IMR-90 (cell line): ENCODE data around the gene ZSCAN18. TPM values are rescaled to one million over a fixed set of nuclear protein-coding genes. Genes with fewer than 3 reads are reported as not detected.

Source experiments
- ATAC-seq: fragments of 200-7000 bp; cut with Tn5 transposase; 2 replicates; pipeline ENCODE4 v1.9.1; 2020; ENCODE audit warnings: low read depth, mild to moderate bottlenecking, moderate library complexity
- BruUV-seq: library from RNA; stranded (reverse); fragments of 400-500 nt; replicated peaks from 2 replicates; lab custom pipeline; 2021; lab: Mats Ljungman, UMichigan
- CTCF ChIA-PET: fragments of 300-600 bp; formaldehyde crosslinking; extraction: SDS; loops from one replicate; lab custom pipeline; 2021; ENCODE audit warnings: antibody characterized with exemption; lab: Yijun Ruan, JAX
- POLR2A ChIA-PET: fragments of 300-600 bp; sonication (Branson Sonifier 250); formaldehyde crosslinking; loops from one replicate; lab custom pipeline; 2022; ENCODE audit warnings: antibody characterized with exemption; ENCODE audit not compliant: unreplicated experiment; lab: Charles Lee
- DNase-seq: peaks from one replicate; pipeline ENCODE4 v3.0.0; 2013
- H2AFZ ChIP-seq: replicated peaks from 2 replicates; pipeline ENCODE3; 2013; ENCODE audit warnings: low read length, mild to moderate bottlenecking; ENCODE audit not compliant: poor library complexity
- H2AK5ac ChIP-seq: 2 replicates; pipeline ENCODE4 v1.6.1; 2013; ENCODE audit warnings: low read depth, low read length, inconsistent platforms
- H2AK9ac ChIP-seq: replicated peaks from 2 replicates; pipeline ENCODE3; 2013; ENCODE audit warnings: mild to moderate bottlenecking, low read depth, low read length, moderate library complexity; ENCODE audit not compliant: poor library complexity
- H2BK120ac ChIP-seq: 2 replicates; pipeline ENCODE4 v1.6.1; 2013; ENCODE audit warnings: low read depth, low read length, inconsistent platforms
- H2BK15ac ChIP-seq: 3 replicates; pipeline ENCODE4 v1.6.1; 2013; ENCODE audit warnings: low read depth, low read length, inconsistent platforms
- H2BK20ac ChIP-seq: 2 replicates; pipeline ENCODE4 v1.6.1; 2013; ENCODE audit warnings: low read depth, mild to moderate bottlenecking, inconsistent platforms, low read length, moderate library complexity
- H2BK5ac ChIP-seq: 2 replicates; pipeline ENCODE4 v1.6.1; 2013; ENCODE audit warnings: mild to moderate bottlenecking, low read depth, low read length, inconsistent platforms; ENCODE audit not compliant: poor library complexity, severe bottlenecking
- H3K14ac ChIP-seq: replicated peaks from 2 replicates; pipeline ENCODE4 v1.6.1; 2013; ENCODE audit warnings: low read depth, low read length, inconsistent platforms
- H3K18ac ChIP-seq: 2 replicates; pipeline ENCODE4 v1.6.1; 2013; ENCODE audit warnings: low read depth, low read length, control low read depth
- H3K23ac ChIP-seq: 2 replicates; pipeline ENCODE4 v1.6.1; 2013; ENCODE audit warnings: low read depth, low read length, inconsistent platforms
- H3K27ac ChIP-seq: 2 replicates; pipeline ENCODE4 v1.5.1; 2013; ENCODE audit warnings: mild to moderate bottlenecking, control low read depth, low read length; ENCODE audit not compliant: insufficient read depth
- H3K27me3 ChIP-seq: 2 replicates; pipeline ENCODE4 v1.6.1; 2013; ENCODE audit warnings: low read length; ENCODE audit not compliant: control insufficient read depth, insufficient read depth
- H3K36me3 ChIP-seq: 2 replicates; pipeline ENCODE4 v1.6.1; 2013; ENCODE audit warnings: low read length, mixed read lengths; ENCODE audit not compliant: control insufficient read depth, insufficient read depth
- H3K4ac ChIP-seq: 2 replicates; pipeline ENCODE4 v1.6.1; 2013; ENCODE audit warnings: low read depth, low read length, inconsistent platforms
- H3K4me1 ChIP-seq: 2 replicates; pipeline ENCODE4 v1.6.1; 2013; ENCODE audit warnings: low read length, mixed read lengths; ENCODE audit not compliant: control insufficient read depth, insufficient read depth
- H3K4me2 ChIP-seq: 2 replicates; pipeline ENCODE4 v1.6.1; 2013; ENCODE audit warnings: low read depth, mild to moderate bottlenecking, control low read depth, low read length, moderate library complexity
- H3K4me3 ChIP-seq: 2 replicates; pipeline ENCODE4 v1.5.1; 2013; ENCODE audit warnings: low read depth, mild to moderate bottlenecking, control low read depth, low read length, moderate library complexity; ENCODE audit not compliant: insufficient read depth
- H3K56ac ChIP-seq: 2 replicates; pipeline ENCODE4 v1.6.1; 2013; ENCODE audit warnings: low read length, inconsistent platforms; ENCODE audit not compliant: insufficient read depth; ENCODE audit errors: extremely low read depth
- H3K79me1 ChIP-seq, 2 experiments: 2 replicates each; pipeline ENCODE4 v1.6.1; 2013; ENCODE audit warnings: low read length in 2 of 2, inconsistent platforms in 1 of 2, low read depth in 1 of 2
- H3K9ac ChIP-seq: 2 replicates; pipeline ENCODE4 v1.6.1; 2013; ENCODE audit warnings: low read depth, low read length, control low read depth
- H3K9me1 ChIP-seq: 2 replicates; pipeline ENCODE4 v1.6.1; 2013; ENCODE audit warnings: low read length, inconsistent platforms; ENCODE audit not compliant: insufficient read depth
- H3K9me3 ChIP-seq: 2 replicates; pipeline ENCODE4 v1.6.1; 2013; ENCODE audit warnings: low read length; ENCODE audit not compliant: control insufficient read depth, insufficient read depth
- H4K20me1 ChIP-seq: 2 replicates; pipeline ENCODE4 v1.6.1; 2013; ENCODE audit warnings: low read length, inconsistent platforms; ENCODE audit not compliant: insufficient read depth
- H4K5ac ChIP-seq: 2 replicates; pipeline ENCODE4 v1.6.1; 2013; ENCODE audit warnings: mild to moderate bottlenecking, low read depth, low read length, control low read depth
- H4K8ac ChIP-seq, 2 experiments: 2 replicates each; pipeline ENCODE4 v1.6.1; 2013; ENCODE audit warnings: low read depth in 2 of 2, low read length in 2 of 2, control low read depth in 1 of 2, inconsistent platforms in 1 of 2
- H4K91ac ChIP-seq: 2 replicates; pipeline ENCODE4 v1.6.1; 2013; ENCODE audit warnings: low read depth, low read length, inconsistent platforms; ENCODE audit not compliant: insufficient read depth
- CEBPB ChIP-seq: IDR thresholded peaks from 2 replicates; pipeline ENCODE4 v1.6.1; 2012; ENCODE audit warnings: low read depth, low read length, improper control_type of control experiment
- ELK1 ChIP-seq: fragments of 150-350 bp; IDR thresholded peaks from 2 replicates; pipeline ENCODE4 v1.6.1; 2016; ENCODE audit warnings: low read depth, mild to moderate bottlenecking, low read length, moderate library complexity, borderline replicate concordance
- FOS ChIP-seq: fragments of 150-350 bp; IDR thresholded peaks from 2 replicates; pipeline ENCODE4 v1.6.1; 2016; ENCODE audit warnings: low read depth, low read length
- MAFK ChIP-seq: IDR thresholded peaks from 2 replicates; pipeline ENCODE4 v1.6.1; 2012; ENCODE audit warnings: low read depth, low read length, improper control_type of control experiment
- POLR2A ChIP-seq: IDR thresholded peaks from 2 replicates; pipeline ENCODE4 v1.6.1; 2012; ENCODE audit warnings: mild to moderate bottlenecking, low read depth, low read length
- RFX5 ChIP-seq: IDR thresholded peaks from 2 replicates; pipeline ENCODE4 v1.8.0; 2012; ENCODE audit warnings: low read depth, mild to moderate bottlenecking, low read length, moderate library complexity
- WGBS, 2 experiments: methylation state at CpG; one replicate each; pipeline versions ENCODE4 v1.1.5 to v1.1.7; 2013; ENCODE audit warnings: missing lambda C conversion rate in 2 of 2; ENCODE audit not compliant: insufficient read length in 1 of 2; ENCODE audit errors: extremely low coverage in 2 of 2; 5-methylcytosine and 5-hydroxymethylcytosine counted together
- dilution Hi-C: fragments of 300-500 bp; cut with HindIII; formaldehyde crosslinking; loops from one replicate; pipeline ENCODE4 v1.14.3; 2018; ENCODE audit warnings: low sequenced_read_pairs; ENCODE audit not compliant: unreplicated experiment
- in situ Hi-C: fragments of 300-500 bp; cut with MboI; formaldehyde crosslinking; loops from 3 replicates; pipeline ENCODE4 v1.14.3; 2019; ENCODE audit warnings: low sequenced_read_pairs, inconsistent platforms, mixed read lengths
- intact Hi-C: fragments of 100-400 bp; cut with micrococcal nuclease; formaldehyde crosslinking; loops from 2 replicates; pipeline ENCODE4 v1.10.0; 2022
- polyA plus RNA-seq, 3 experiments: library from polyadenylated mRNA; depleted of rRNA; stranded (reverse); fragments of >200 nt; gene quantifications; 2 replicates each; pipeline ENCODE4 v1.2.3, GENCODE V29; 2012; ENCODE audit warnings: low replicate concordance in 1 of 3
- total RNA-seq: library from RNA; depleted of rRNA; stranded (reverse); fragments of >200 nt; gene quantifications from 2 replicates; pipeline ENCODE4 v1.2.3, GENCODE V29; 2012
- TF ChIP-seq, protein P1 (sequence below): fragments of 150-350 bp; IDR thresholded peaks from 2 replicates; pipeline ENCODE4 v1.6.1; 2017; ENCODE audit warnings: mild to moderate bottlenecking, antibody characterized with exemption, low read length, low read depth
- TF ChIP-seq, protein P2 (sequence below): conservative IDR thresholded peaks from 2 replicates; pipeline ENCODE4 v1.5.1; 2012; ENCODE audit warnings: mild to moderate bottlenecking, low read depth, low read length, improper control_type of control experiment

The ZSCAN18 gene
- total and polyA plus RNA-seq, 2 of the 4 experiments (the other 2 are of a cell fraction) = 3.0 to 8.2 TPM

- Histone ChIP-seq H3K9ac (no peak overlapping the region), H4K20me1 (no peaks in the 10 kb centered on the region), H2BK5ac (no peak overlapping the region), H3K23ac (no peak overlapping the region), H4K8ac (no peak overlapping the region), H3K79me1 (no peaks in the 10 kb centered on the region), H3K4me2 (no peak overlapping the region), H4K5ac (no peak overlapping the region), H3K27me3 (no peaks in the 10 kb centered on the region), H3K18ac (no peak overlapping the region), H3K56ac (no peak overlapping the region), H2BK20ac (no peak overlapping the region), H4K91ac (no peak overlapping the region), H3K4me3 (no peak overlapping the region), H3K14ac (no peak overlapping the region), H3K9me1 (no peaks in the 10 kb centered on the region), H3K9me3 (peaks cover 55% of the 10 kb centered on the region), H3K4ac (no peak overlapping the region), H3K36me3 (peaks cover 7% of the 10 kb centered on the region), H3K27ac (no peak overlapping the region), H2AK5ac (no peak overlapping the region), H2AK9ac (no peak overlapping the region), H2BK15ac (no peak overlapping the region), H2AFZ (no peak overlapping the region), H2BK120ac (no peak overlapping the region), H3K4me1 (no peaks in the 10 kb centered on the region)
- ChIA-PET POLR2A (interaction anchor here (0.7 kb wide), 1 partner anchor 1009 kb away, joined by 9 read pairs; no protein-coding TSS in a partner anchor), CTCF (no interaction called here)
- dilution Hi-C loops = no loop called here
- ATAC-seq (no peak), DNase-seq (no peak)
- WGBS, 2 experiments = no CpG with 5 or more reads among the region's 10 CpGs
- intact Hi-C loops = no loop called here
- TF ChIP-seq ELK1 (no peak), POLR2A (no peak), CEBPB (no peak), RFX5 (no peak), FOS (no peak), MAFK (no peak)
- TF ChIP-seq, protein P1, sequence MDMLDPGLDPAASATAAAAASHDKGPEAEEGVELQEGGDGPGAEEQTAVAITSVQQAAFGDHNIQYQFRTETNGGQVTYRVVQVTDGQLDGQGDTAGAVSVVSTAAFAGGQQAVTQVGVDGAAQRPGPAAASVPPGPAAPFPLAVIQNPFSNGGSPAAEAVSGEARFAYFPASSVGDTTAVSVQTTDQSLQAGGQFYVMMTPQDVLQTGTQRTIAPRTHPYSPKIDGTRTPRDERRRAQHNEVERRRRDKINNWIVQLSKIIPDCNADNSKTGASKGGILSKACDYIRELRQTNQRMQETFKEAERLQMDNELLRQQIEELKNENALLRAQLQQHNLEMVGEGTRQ = no peak
- TF ChIP-seq, protein P2, sequence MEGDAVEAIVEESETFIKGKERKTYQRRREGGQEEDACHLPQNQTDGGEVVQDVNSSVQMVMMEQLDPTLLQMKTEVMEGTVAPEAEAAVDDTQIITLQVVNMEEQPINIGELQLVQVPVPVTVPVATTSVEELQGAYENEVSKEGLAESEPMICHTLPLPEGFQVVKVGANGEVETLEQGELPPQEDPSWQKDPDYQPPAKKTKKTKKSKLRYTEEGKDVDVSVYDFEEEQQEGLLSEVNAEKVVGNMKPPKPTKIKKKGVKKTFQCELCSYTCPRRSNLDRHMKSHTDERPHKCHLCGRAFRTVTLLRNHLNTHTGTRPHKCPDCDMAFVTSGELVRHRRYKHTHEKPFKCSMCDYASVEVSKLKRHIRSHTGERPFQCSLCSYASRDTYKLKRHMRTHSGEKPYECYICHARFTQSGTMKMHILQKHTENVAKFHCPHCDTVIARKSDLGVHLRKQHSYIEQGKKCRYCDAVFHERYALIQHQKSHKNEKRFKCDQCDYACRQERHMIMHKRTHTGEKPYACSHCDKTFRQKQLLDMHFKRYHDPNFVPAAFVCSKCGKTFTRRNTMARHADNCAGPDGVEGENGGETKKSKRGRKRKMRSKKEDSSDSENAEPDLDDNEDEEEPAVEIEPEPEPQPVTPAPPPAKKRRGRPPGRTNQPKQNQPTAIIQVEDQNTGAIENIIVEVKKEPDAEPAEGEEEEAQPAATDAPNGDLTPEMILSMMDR = no peak
- in situ Hi-C loops = no loop called here
- BruUV-seq = no TSS peak
Observed at GRCh38 chr19:58079792-58080191, 18.2 kb downstream of the ZSCAN18 start.
